Motor neuron (in vitro differentiated cells): ENCODE results near the gene LAIR2. TPM values are rescaled to one million over a fixed set of nuclear protein-coding genes. Genes with fewer than 3 reads are reported as not detected.

Experiments
- total RNA-seq, 8 experiments: library from RNA; unstranded; fragments of 300-600 nt; gene quantifications; 2 replicates each; pipeline versions ENCODE4 v1.2.3 to v1.2.4, GENCODE V29; 2022

LAIR2 gene
- total RNA-seq, 8 experiments from 2014 or later: not detected

Other genes with a start within 250 kb of the LAIR2 start
- gene LILRB5, start 245.6 kb upstream of the LAIR2 start, total RNA-seq: under 1 TPM in 6 of 8 experiments, not detected in 2; under 0.01 to 0.81 (median 0.17) TPM
- under 1 TPM in 5 of 8 experiments, not detected in 3; 0.04 to 0.57 (median 0.18) TPM for gene LILRB2, start 221.7 kb upstream of the LAIR2 start, total RNA-seq
- gene LILRA5, start 189.7 kb upstream of the LAIR2 start, total RNA-seq: under 1 TPM in 1 of 8 experiments, not detected in 7; 0.28 TPM
- gene LILRA4, start 163.7 kb upstream of the LAIR2 start, total RNA-seq: under 1 TPM in 2 of 8 experiments, not detected in 6; 0.08 to 0.85 TPM
- gene LAIR1, start 137.9 kb upstream of the LAIR2 start, total RNA-seq: 1 to 10 TPM in 1 of 8 experiments, under 1 TPM in 5, not detected in 2; 0.11 to 2.5 (median 0.68) TPM
- 100 to 1,000 TPM in 5 of 8 experiments, 1 to 10 TPM in 3; 1.7 to 440 (median 160) TPM for gene TTYH1, start 87.4 kb upstream of the LAIR2 start, total RNA-seq
- 100 to 1,000 TPM in 2 of 8 experiments, 10 to 100 TPM in 6; 38.5 to 156 (median 64.7) TPM for gene LENG8, start 53.6 kb upstream of the LAIR2 start, total RNA-seq
- 10 to 100 TPM in 2 of 8 experiments, 1 to 10 TPM in 6; 1.6 to 10.7 (median 3.7) TPM for gene LENG9, start 39.1 kb upstream of the LAIR2 start, total RNA-seq
- 10 to 100 TPM in 4 of 8 experiments, 1 to 10 TPM in 4; 1.4 to 46.9 (median 11.3) TPM for gene CDC42EP5, start 29.5 kb upstream of the LAIR2 start, total RNA-seq
- gene LILRA2, start 71.0 kb downstream of the LAIR2 start, total RNA-seq: under 1 TPM in 5 of 8 experiments, not detected in 3; 0.05 to 0.51 (median 0.10) TPM
- under 1 TPM in 5 of 8 experiments, not detected in 3; 0.09 to 0.43 (median 0.20) TPM for gene LILRA1, start 90.8 kb downstream of the LAIR2 start, total RNA-seq
- 1 to 10 TPM in 1 of 8 experiments, under 1 TPM in 1, not detected in 6; 0.49 to 2.3 TPM for gene LILRB1, start 127.7 kb downstream of the LAIR2 start, total RNA-seq
- gene LILRB4, start 160.2 kb downstream of the LAIR2 start, total RNA-seq: under 1 TPM in 5 of 8 experiments, not detected in 3; 0.18 to 0.87 (median 0.38) TPM
- gene KIR3DL3, start 221.6 kb downstream of the LAIR2 start, total RNA-seq: under 1 TPM in 1 of 8 experiments, not detected in 7; 0.18 TPM
- gene KIR2DL3, start 235.7 kb downstream of the LAIR2 start, total RNA-seq: under 1 TPM in 3 of 8 experiments, not detected in 5; 0.13 to 0.57 (median 0.20) TPM